ENCODE data around the gene LRSAM1.

- TF ChIP-seq CTCF (IDR thresholded peaks at IDR 0.05) (no peak), EZH2phosphoT487 (IDR thresholded peaks at IDR 0.05) (no peak)
Measured at GRCh38 chr9:127506117-127506813, 55.0 kb downstream of the LRSAM1 start.
